ENCODE data around the gene NCCRP1.

NCCRP1 gene

DNA sequence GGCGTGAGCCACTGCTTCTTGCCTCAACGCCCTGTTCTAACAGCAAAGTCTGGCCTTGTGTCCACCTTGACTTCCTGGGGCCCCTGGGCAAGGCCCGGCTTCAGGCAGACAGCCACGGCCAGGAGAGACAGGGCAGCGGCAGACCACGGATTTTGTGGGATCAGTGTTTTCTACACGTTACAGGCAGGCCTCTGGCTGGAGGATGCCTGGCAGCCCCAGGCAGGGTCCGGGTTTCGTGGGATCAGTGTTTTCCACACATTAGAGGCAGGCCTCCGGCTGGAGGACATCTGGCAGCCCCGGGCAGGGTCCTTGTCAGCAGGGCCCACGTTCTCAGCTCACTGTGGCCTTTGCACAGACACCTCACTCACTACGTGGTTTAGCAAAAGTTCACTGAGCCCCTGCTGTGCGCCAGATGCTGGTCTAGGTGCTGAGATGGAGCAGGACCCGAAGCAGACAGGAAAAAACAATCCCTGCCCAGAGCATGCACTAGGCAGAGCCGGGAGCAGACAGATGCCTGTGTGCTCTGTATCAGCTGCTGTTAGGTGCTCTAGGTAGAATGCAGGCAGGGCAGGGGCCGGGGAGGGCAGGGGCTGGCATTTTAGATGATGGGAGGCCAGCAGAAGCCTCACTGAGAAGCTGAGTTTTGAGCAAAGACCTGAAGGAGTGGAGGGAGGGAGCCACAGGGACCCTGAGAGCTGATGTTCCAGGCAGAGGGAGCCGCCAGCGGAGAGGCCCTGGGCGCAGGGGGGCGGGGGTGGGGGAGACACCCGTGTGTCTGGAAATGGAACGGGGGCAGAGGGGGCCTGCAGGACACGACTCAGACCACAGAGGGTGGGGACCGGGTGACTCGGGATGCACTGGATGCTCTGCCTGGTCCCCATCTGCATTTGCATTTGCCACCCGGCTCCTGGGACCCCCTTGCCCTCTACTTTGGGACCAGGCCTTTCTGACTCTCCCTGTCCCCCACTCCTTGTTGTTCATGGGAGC, 25.0 kb upstream of the NCCRP1 start:
- H3K27ac ChIP-seq: peak overlapping the region; percentile 27; the same call in 1 of the 2 replicates
- TF ChIP-seq, protein P1, sequence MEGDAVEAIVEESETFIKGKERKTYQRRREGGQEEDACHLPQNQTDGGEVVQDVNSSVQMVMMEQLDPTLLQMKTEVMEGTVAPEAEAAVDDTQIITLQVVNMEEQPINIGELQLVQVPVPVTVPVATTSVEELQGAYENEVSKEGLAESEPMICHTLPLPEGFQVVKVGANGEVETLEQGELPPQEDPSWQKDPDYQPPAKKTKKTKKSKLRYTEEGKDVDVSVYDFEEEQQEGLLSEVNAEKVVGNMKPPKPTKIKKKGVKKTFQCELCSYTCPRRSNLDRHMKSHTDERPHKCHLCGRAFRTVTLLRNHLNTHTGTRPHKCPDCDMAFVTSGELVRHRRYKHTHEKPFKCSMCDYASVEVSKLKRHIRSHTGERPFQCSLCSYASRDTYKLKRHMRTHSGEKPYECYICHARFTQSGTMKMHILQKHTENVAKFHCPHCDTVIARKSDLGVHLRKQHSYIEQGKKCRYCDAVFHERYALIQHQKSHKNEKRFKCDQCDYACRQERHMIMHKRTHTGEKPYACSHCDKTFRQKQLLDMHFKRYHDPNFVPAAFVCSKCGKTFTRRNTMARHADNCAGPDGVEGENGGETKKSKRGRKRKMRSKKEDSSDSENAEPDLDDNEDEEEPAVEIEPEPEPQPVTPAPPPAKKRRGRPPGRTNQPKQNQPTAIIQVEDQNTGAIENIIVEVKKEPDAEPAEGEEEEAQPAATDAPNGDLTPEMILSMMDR (conservative IDR thresholded peaks at IDR 0.05): no peak

DNA sequence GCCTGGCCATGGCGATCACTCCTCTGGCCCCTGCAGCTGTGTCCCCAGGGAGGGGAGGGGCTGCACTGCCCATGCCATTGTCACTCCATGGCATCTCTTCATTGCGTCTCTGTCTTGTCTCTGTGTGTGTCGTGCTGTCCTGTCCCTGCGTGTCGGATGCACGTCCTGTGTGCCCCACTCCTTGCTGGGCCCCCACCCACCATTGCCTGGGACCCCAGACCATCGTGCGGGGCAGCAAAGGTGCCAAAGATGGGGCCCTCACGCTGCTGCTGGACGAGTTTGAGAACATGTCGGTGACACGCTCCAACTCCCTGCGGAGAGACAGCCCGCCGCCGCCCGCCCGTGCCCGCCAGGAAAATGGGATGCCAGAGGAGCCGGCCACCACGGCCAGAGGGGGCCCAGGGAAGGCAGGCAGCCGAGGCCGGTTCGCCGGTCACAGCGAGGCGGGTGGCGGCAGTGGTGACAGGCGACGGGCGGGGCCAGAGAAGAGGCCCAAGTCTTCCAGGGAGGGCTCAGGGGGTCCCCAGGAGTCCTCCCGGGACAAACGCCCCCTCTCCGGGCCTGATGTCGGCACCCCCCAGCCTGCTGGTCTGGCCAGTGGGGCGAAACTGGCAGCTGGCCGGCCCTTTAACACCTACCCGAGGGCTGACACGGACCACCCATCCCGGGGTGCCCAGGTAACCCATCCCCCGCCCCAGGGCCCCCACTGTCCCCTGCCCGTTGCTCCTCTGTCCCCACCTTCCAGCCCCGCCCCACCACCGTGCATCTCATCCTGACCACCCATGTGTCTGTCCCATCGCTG, 23.9 kb upstream of the NCCRP1 start:
- H3K27ac ChIP-seq: no peak overlapping the region
- TF ChIP-seq, protein P1 (conservative IDR thresholded peaks at IDR 0.05): no peak

DNA sequence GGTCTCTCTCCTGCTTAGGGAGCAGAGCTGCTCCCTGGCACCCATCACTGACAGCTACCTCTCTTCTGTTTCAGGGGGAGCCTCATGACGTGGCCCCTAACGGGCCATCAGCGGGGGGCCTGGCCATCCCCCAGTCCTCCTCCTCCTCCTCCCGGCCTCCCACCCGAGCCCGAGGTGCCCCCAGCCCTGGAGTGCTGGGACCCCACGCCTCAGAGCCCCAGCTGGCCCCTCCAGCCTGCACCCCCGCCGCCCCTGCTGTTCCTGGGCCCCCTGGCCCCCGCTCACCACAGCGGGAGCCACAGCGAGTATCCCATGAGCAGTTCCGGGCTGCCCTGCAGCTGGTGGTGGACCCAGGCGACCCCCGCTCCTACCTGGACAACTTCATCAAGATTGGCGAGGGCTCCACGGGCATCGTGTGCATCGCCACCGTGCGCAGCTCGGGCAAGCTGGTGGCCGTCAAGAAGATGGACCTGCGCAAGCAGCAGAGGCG, 23.2 kb upstream of the NCCRP1 start:
- no peak overlapping the region for H3K27ac ChIP-seq
- TF ChIP-seq, protein P1 (conservative IDR thresholded peaks at IDR 0.05): no peak

DNA sequence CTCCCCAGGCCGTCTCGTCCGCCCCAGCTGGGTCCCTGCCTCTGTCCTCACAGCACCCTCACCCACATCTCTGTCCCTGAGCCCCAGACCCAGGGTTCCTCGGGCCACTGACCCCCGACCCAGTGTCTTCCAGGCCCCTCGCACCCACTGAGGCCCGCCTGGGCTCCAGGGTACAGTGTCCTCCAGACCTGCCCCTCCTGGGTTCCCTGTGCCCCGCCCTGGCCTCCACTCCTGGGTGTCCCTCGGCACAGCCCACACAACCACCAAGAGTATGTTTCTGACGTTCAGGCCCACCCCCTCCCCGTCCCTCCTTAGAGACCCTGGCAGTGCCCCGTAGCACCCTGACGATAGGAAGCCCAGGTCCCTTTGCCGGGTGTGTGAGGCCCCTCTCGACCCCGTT, 22.6 kb upstream of the NCCRP1 start:
- H3K27ac ChIP-seq: no peak overlapping the region
- TF ChIP-seq, protein P1 (conservative IDR thresholded peaks at IDR 0.05): no peak

DNA sequence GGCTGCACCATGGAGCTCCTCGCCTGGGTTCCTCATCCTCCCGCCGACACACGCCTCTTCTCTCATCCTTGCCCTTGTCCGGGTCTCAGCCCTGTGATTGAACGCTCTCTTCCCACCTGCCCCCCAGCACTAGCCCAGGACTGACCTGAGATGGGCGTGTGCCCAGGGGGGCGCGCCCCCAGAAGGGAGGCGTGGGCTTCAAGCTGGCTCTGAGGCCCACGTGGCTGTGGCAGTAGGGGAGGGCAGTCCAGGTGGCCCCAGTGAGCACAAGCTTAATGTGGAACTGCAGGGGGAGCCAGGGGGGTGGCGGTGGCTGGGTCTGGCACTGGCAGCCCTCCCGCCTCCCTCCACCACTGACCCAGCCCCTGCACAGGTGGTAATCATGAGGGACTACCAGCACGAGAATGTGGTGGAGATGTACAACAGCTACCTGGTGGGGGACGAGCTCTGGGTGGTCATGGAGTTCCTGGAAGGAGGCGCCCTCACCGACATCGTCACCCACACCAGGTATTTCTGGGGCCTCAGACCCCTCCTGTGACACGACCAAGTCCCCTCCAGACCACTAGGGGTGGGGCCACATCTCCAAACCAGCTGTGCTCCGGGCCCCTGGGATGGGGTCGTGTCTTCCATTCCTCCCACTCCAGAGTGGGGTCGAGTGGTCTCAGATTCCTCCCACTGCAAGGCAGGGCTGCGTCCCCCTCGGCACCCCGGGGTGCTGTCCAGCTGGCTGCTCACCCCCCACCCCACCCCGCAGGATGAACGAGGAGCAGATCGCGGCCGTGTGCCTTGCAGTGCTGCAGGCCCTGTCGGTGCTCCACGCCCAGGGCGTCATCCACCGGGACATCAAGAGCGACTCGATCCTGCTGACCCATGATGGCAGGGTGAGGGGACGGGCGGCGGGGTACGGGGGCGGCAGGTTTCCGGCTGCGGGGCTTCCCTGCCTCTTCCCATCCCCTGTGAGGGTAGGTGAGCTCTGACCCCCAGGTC, 21.9 kb upstream of the NCCRP1 start:
- TF ChIP-seq, protein P1 (conservative IDR thresholded peaks at IDR 0.05): no peak
- no peak overlapping the region for H3K27ac ChIP-seq

DNA sequence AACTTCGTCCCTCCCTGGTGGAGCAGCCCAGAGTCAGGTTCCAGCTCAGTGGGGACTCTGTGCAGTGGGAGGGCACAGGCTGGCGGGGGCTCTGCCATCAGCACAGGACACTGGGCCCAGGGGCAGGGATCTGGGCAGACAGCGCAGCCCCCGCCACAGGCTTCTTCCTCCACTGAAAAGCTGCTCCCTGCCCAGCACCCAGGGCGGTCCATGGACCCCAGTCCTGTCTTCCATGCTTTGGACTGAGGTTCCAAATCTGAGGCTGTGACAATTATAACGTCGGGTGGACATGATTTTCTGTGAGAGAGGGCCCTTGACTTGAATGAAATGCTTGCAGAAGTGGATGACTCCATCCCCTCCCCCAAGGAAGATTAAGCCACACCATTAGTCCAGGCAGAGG, 21.2 kb upstream of the NCCRP1 start:
- H3K27ac ChIP-seq: no peak overlapping the region
- TF ChIP-seq, protein P1 (conservative IDR thresholded peaks at IDR 0.05): no peak

Measured in VCaP (cell line).